GM12878 (cell line): ENCODE results near the gene PLXNA2. TPM values are rescaled to one million over a fixed set of nuclear protein-coding genes. Genes with fewer than 3 reads are reported as not detected.

Source experiments
- ATAC-seq: fragments of 200-7000 bp; cut with Tn5 transposase; 3 replicates; pipeline ENCODE4 v1.9.1; 2020; ENCODE audit warnings: mild to moderate bottlenecking, moderate library complexity
- BruUV-seq: library from RNA; stranded (reverse); fragments of 400-500 nt; replicated peaks from 2 replicates; lab custom pipeline; 2021; lab: Mats Ljungman, UMichigan
- CTCF ChIA-PET: fragments of 300-600 bp; sonication (Branson Sonifier 250); formaldehyde crosslinking; extraction: SDS; loops from one replicate; lab custom pipeline; 2021; ENCODE audit warnings: inconsistent platforms; lab: Yijun Ruan, JAX
- POLR2A ChIA-PET: fragments of 350-600 bp; formaldehyde crosslinking; extraction: SDS; loops from one replicate; lab custom pipeline; 2021; ENCODE audit warnings: inconsistent platforms; lab: Charles Lee
- RAD21 ChIA-PET: fragments of 300-600 bp; sonication (Branson Sonifier 250); formaldehyde crosslinking; loops from one replicate; lab custom pipeline; 2023; ENCODE audit warnings: antibody characterized with exemption; ENCODE audit not compliant: unreplicated experiment; lab: Charles Lee
- SMC1A ChIA-PET: fragments of 300-600 bp; sonication (Branson Sonifier 250); formaldehyde crosslinking; loops from one replicate; lab custom pipeline; 2023; ENCODE audit not compliant: unreplicated experiment, uncharacterized antibody; lab: Charles Lee
- DNase-seq: peaks from one replicate; pipeline ENCODE4 v3.0.0-alpha.2; 2011; ENCODE audit warnings: low read depth, low spot score
- FAIRE-seq: peaks from 3 replicates; lab custom pipeline; 2011; peaks lifted over from hg19 to GRCh38; lab: Jason Lieb, UNC
- H2AFZ ChIP-seq: 2 replicates; pipeline ENCODE4 v1.6.0; 2011; ENCODE audit warnings: low read depth, low read length, control low read depth; ENCODE audit not compliant: control insufficient read depth
- H3K27ac ChIP-seq: 2 replicates; pipeline ENCODE4 v1.5.1; 2011; ENCODE audit warnings: control low read depth; ENCODE audit not compliant: control insufficient read depth, insufficient read depth
- H3K27me3 ChIP-seq, 2 experiments: replicated peaks in 1 of 2; 2 replicates each; pipeline versions ENCODE4 v1.6.0 to v1.6.1; 2011; ENCODE audit warnings: low read length in 1 of 2; ENCODE audit not compliant: control insufficient read depth in 2 of 2, insufficient read depth in 2 of 2
- H3K36me3 ChIP-seq, 2 experiments: 2 replicates each; pipeline ENCODE4 v1.5.1; 2011; ENCODE audit warnings: low read length in 1 of 2; ENCODE audit not compliant: control insufficient read depth in 2 of 2, insufficient read depth in 2 of 2
- H3K4me1 ChIP-seq: 2 replicates; pipeline ENCODE4 v1.6.1; 2011; ENCODE audit warnings: mild to moderate bottlenecking, low read length, moderate library complexity, mixed read lengths; ENCODE audit not compliant: control insufficient read depth, insufficient read depth
- H3K4me2 ChIP-seq: 2 replicates; pipeline ENCODE4 v1.6.0; 2011; ENCODE audit warnings: control low read depth; ENCODE audit not compliant: control insufficient read depth, insufficient read depth
- H3K4me3 ChIP-seq: fragments of 200-600 bp; sonication (generic); 2 replicates; pipeline ENCODE4 v1.5.1; 2016
- H3K79me2 ChIP-seq: 2 replicates; pipeline ENCODE4 v1.6.0; 2011; ENCODE audit warnings: low read length; ENCODE audit not compliant: control insufficient read depth, insufficient read depth
- H3K9ac ChIP-seq: 2 replicates; pipeline ENCODE4 v1.8.0; 2011; ENCODE audit warnings: low read length, control low read depth, mixed read lengths; ENCODE audit not compliant: control insufficient read depth, insufficient read depth
- H3K9me3 ChIP-seq: replicated peaks from 3 replicates; pipeline ENCODE4 v1.5.1; 2011; ENCODE audit warnings: mild to moderate bottlenecking, low read length; ENCODE audit not compliant: control insufficient read depth, insufficient read depth
- H4K20me1 ChIP-seq: 2 replicates; pipeline ENCODE4 v1.6.0; 2011; ENCODE audit not compliant: control insufficient read depth, insufficient read depth
- ATF2 ChIP-seq: IDR thresholded peaks from 2 replicates; pipeline ENCODE4 v1.6.1; 2012; ENCODE audit warnings: low read length, inconsistent platforms
- E2F4 ChIP-seq: IDR thresholded peaks from 2 replicates; pipeline ENCODE4 v1.6.1; 2012; ENCODE audit warnings: low read depth, low read length, improper control_type of control experiment
- EGR1 ChIP-seq, 2 experiments: IDR thresholded peaks; 1 replicate in 1 of 2; 2 replicates in 1 of 2; pipeline ENCODE4 v1.6.1; 2011 to 2012; ENCODE audit warnings: low read depth in 2 of 2, low read length in 2 of 2, borderline replicate concordance in 1 of 2, mild to moderate bottlenecking in 1 of 2, moderate library complexity in 1 of 2
- FOXM1 ChIP-seq: IDR thresholded peaks from 2 replicates; pipeline ENCODE4 v1.6.1; 2012; ENCODE audit warnings: low read depth, mild to moderate bottlenecking, inconsistent platforms, low read length, moderate library complexity
- KLF5 ChIP-seq: fragments of 450-650 bp; IDR thresholded peaks from 2 replicates; pipeline ENCODE4 v1.6.1; 2014; ENCODE audit warnings: mild to moderate bottlenecking; ENCODE audit not compliant: partially characterized antibody
- MTA3 ChIP-seq: IDR thresholded peaks from 2 replicates; pipeline ENCODE4 v1.6.1; 2012; ENCODE audit warnings: low read length, inconsistent platforms, borderline replicate concordance
- NBN ChIP-seq: fragments of 450-650 bp; IDR thresholded peaks from 2 replicates; pipeline ENCODE4 v1.6.1; 2016
- NFIC ChIP-seq: IDR thresholded peaks from 2 replicates; pipeline ENCODE4 v1.6.1; 2012; ENCODE audit warnings: low read depth, mild to moderate bottlenecking, inconsistent platforms, low read length, moderate library complexity
- PKNOX1 ChIP-seq: fragments of 450-650 bp; IDR thresholded peaks from 2 replicates; pipeline ENCODE4 v1.6.1; 2016; ENCODE audit warnings: mild to moderate bottlenecking
- POLR2AphosphoS2 ChIP-seq: IDR thresholded peaks from 2 replicates; pipeline ENCODE4 v1.6.1; 2011; ENCODE audit warnings: low read depth, mild to moderate bottlenecking, low read length, improper control_type of control experiment, moderate library complexity
- POU2F2 ChIP-seq: IDR thresholded peaks from 3 replicates; pipeline ENCODE4 v1.6.1; 2011; ENCODE audit warnings: low read depth, mild to moderate bottlenecking, low read length, borderline replicate concordance
- RELA ChIP-seq: fragments of 450-650 bp; IDR thresholded peaks from 2 replicates; pipeline ENCODE4 v1.8.0; 2014; ENCODE audit warnings: borderline replicate concordance; ENCODE audit not compliant: partially characterized antibody
- RELB ChIP-seq: fragments of 450-650 bp; IDR thresholded peaks from 2 replicates; pipeline ENCODE4 v1.6.1; 2017; ENCODE audit warnings: low read depth, mild to moderate bottlenecking, moderate library complexity
- SMARCA5 ChIP-seq: fragments of 450-650 bp; IDR thresholded peaks from 2 replicates; pipeline ENCODE4 v1.6.1; 2017; ENCODE audit warnings: mild to moderate bottlenecking
- SMC3 ChIP-seq: IDR thresholded peaks from 2 replicates; pipeline ENCODE4 v1.6.1; 2011; ENCODE audit warnings: low read length, improper control_type of control experiment, borderline replicate concordance
- WGBS: methylation state at CpG from one replicate; pipeline ENCODE4 v1.1.6; 2016; ENCODE audit warnings: low lambda C conversion rate; ENCODE audit not compliant: insufficient replicate concordance, insufficient coverage; ENCODE audit errors: missing lambda C conversion rate; 5-methylcytosine and 5-hydroxymethylcytosine counted together
- in situ Hi-C: fragments of 300-500 bp; cut with MboI; formaldehyde crosslinking; loops from 9 replicates; pipeline ENCODE4 v1.14.3; 2018; ENCODE audit warnings: mixed read lengths
- intact Hi-C: fragments of 100-400 bp; cut with micrococcal nuclease; formaldehyde crosslinking; loops from one replicate; pipeline ENCODE4 v1.14.2; 2022; ENCODE audit not compliant: unreplicated experiment
- polyA plus RNA-seq, 11 experiments: library from polyadenylated mRNA; depleted of rRNA in 4 of 11; unstranded in 6 of 11; stranded (reverse) in 5 of 11; fragments of >200 nt; fragmentation: Nextera tagmentation in 4 of 11; fragmentation: Illumina TruSeq in 1 of 11; extraction: Ambion mirVana in 4 of 11; extraction: Trizol in 1 of 11; gene quantifications; 1 replicate in 1 of 11; 2 replicates in 10 of 11; pipeline versions ENCODE4 v1.2.1 to v1.2.3, GENCODE V29; 2011 to 2016; ENCODE audit warnings: inconsistent platforms in 2 of 11, missing spikeins in 2 of 11, low read depth in 1 of 11
- total RNA-seq, 4 experiments: library from RNA; depleted of rRNA in 3 of 4; stranded (reverse); fragments of >200 nt in 3 of 4; fragmentation: Illumina TruSeq in 1 of 4; extraction: Trizol in 1 of 4; gene quantifications; 2 replicates each; pipeline versions ENCODE4 v1.2.1 to v1.2.3, GENCODE V29; 2013 to 2021

The PLXNA2 gene
- total and polyA plus RNA-seq, 10 of the 15 experiments (the other 5 are each of a cell fraction or from before 2014, with no cell fraction given), result under 0.01 to 0.08 (median 0.07) TPM; not detected in 4

DNA sequence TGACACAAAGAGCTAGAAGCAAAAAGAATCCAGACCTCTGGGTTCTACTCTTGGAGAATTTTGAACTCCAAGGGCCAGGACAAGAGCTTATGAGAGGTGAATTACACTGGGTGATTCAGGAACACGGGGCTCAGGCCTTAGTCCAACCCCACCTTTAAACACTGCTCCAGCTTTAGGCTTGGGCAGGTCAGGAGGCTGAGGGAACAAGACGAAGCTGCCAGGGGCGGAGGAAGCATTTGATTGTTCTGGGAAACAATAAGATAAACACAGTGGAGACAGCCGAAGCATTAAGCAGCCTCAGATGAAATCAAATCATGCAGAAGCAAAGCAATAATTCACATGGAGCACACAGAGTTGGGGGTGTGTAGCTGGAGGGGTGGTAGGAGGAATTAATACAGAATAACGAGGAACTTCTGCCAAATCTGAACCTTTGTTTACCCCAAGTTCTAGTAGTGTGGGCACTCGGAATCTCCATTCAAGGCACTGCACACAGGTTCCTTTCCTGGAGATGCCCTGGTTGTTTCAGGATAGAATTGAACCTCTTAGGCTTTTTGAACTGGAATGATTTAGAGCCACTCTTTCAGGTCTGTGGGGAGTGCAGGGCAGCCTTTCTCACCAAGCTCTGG, 93.2 kb downstream of the PLXNA2 start (continued):
- TF ChIP-seq RELA, result no peak
- TF ChIP-seq MTA3, result no peak
- TF ChIP-seq EGR1 (IDR thresholded peaks at IDR 0.05; ENCODE audit: borderline replicate concordance in 1 of 2, low read depth in 2 of 2, low read length in 2 of 2), result no peak
- no peak for TF ChIP-seq RELB

DNA sequence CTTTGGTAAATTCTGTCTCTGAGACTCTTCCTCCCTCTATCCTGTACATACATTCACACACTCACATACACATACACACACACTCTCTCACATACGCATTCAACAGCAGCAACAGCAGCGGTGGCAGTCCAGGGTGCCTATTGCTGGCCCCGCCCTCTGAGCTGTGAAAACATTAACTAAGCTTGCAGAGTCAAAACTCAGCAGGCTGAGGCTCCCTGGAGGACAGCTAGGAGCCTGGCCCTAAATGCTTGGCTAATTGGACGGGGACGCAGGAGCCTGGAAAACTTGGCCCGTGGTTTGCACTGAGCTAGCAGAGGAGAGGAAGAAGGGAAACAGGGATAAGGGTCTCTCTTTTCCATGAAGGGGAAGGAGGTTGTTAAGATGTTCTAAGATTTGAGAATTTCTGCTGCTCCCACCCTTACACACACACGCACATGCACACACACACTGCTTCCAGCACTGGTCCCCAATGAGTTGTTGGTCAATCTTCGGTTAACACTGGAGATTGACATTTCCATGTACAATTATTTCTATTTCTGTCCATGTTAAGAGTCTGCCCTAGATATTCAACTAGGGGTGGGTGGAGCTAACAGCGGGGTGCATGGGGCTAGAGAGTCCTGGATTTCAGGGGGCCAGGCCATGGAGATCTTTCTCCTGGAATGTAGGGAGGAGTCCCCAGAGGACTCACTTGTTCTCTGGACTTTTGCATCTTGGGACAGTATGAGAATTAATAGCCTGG, 94.2 kb downstream of the PLXNA2 start:
- intact Hi-C loops, result no loop called here
- BruUV-seq, result no TSS peak
- Histone ChIP-seq H3K4me1 (no peaks in the 10 kb centered on the region), H3K9me3 (no peaks in the 10 kb centered on the region), H3K27ac (no peak overlapping the region), H4K20me1 (no peaks in the 10 kb centered on the region), H3K9ac (no peak overlapping the region), H3K4me2 (no peak overlapping the region), H3K79me2 (no peaks in the 10 kb centered on the region), H3K4me3 (no peak overlapping the region), H3K27me3 (no peaks in the 10 kb centered on the region; a peak in 2 of 4 replicates), H2AFZ (no peak overlapping the region), H3K36me3 (no peaks in the 10 kb centered on the region)
- 58% methylated on average over 9 of the region's 9 CpGs for WGBS
- ChIA-PET POLR2A (no interaction called here), CTCF (interaction anchor here (1.4 to 3.9 kb wide), 2 partner anchors 18 to 87 kb away, joined by 3 to 20 read pairs; no protein-coding TSS in a partner anchor), SMC1A (interaction anchor here (1.1 kb wide), 1 partner anchor 11 kb away, joined by 3 read pairs; no protein-coding TSS in a partner anchor), RAD21 (interaction anchor here (0.8 kb wide), 1 partner anchor 18 kb away, joined by 3 read pairs; no protein-coding TSS in a partner anchor)
- TF ChIP-seq ATF2 (no peak), NFIC (no peak), PKNOX1 (no peak), MTA3 (no peak), POLR2AphosphoS2 (no peak), NBN (no peak), E2F4 (no peak), SMC3 (no peak), FOXM1 (no peak), POU2F2 (no peak), SMARCA5 (no peak), KLF5 (no peak)
- ATAC-seq, result no peak
- no peak for DNase-seq
- in situ Hi-C loops, result no loop called here
- FAIRE-seq, result no peak
